GM12872 (cell line): Measurements from ENCODE around the gene ADAP1.

Source experiments
- TF ChIP-seq, protein P1 (sequence below): IDR thresholded peaks from 3 replicates; pipeline ENCODE4 v1.5.1; 2011; ENCODE audit warnings: low read depth, mild to moderate bottlenecking, low read length, moderate library complexity; ENCODE audit not compliant: insufficient read depth

Gene ADAP1

DNA sequence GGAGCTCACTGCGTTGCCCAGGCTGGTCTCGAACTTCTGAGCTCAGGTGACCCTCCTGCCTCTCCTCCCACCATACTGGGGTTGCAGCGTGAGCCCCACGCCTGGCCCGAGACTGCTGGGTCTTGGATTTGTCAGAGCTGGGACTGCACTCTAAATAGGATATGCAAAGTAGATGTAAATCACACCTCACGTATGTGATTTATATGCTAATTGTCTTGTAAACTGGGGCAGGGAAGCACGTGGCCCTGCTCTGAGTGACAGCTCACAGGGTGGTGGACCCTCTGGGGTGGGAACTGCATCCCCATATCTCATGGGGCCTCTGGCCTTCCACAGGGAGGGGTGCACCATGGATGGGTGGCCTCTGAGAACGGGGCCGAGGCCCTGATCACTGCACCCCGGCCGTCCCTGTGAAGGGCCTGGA lies 44.0 kb downstream of the ADAP1 start:
- TF ChIP-seq, protein P1, sequence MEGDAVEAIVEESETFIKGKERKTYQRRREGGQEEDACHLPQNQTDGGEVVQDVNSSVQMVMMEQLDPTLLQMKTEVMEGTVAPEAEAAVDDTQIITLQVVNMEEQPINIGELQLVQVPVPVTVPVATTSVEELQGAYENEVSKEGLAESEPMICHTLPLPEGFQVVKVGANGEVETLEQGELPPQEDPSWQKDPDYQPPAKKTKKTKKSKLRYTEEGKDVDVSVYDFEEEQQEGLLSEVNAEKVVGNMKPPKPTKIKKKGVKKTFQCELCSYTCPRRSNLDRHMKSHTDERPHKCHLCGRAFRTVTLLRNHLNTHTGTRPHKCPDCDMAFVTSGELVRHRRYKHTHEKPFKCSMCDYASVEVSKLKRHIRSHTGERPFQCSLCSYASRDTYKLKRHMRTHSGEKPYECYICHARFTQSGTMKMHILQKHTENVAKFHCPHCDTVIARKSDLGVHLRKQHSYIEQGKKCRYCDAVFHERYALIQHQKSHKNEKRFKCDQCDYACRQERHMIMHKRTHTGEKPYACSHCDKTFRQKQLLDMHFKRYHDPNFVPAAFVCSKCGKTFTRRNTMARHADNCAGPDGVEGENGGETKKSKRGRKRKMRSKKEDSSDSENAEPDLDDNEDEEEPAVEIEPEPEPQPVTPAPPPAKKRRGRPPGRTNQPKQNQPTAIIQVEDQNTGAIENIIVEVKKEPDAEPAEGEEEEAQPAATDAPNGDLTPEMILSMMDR = no peak

DNA sequence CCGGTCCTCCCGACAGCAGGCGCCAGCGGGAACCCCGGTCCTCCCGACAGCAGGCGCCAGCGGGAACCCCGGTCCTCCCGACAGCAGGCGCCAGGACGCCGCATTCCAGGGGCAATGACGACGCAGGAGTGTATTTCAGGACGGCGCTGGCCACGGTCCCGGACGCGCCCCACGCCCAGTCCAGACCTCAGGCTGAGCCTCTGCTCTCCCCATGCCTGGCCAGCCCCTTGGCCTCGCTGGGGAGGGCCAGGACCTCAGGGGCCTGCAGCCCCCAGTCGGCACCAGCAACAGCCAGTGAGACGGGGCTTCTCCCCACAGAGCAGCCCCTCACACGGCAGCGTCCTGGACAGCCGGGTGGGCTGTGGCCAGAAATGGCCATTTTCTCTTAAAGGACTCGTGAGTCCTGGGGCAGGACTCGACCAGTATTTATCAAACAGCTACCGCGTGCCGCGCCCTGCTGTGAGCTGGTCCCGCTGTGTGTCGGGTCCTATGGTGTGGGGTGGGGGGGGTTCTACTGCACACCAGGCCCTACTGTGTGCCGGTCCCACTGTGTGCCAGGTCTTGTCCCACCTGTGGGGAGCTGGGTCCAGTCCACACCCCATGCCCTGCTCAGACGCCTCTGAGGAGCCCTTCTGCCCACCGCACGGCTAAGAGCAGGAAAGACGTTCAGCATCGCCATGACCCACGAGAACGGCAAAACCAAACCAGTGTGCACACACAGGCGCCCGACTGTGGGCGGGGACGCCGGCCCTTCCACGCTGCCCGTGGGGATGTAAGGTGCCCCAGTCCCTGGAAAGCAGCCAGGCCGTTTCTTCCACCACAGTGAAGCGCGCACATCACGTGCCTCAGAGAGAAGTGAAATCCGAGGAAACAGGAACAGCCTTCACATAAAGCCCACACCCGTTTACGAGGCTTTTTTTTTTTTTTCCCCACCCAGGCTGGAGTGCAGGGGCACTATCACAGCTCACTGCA lies 44.8 kb downstream of the ADAP1 start:
- TF ChIP-seq, protein P1 = no peak

DNA sequence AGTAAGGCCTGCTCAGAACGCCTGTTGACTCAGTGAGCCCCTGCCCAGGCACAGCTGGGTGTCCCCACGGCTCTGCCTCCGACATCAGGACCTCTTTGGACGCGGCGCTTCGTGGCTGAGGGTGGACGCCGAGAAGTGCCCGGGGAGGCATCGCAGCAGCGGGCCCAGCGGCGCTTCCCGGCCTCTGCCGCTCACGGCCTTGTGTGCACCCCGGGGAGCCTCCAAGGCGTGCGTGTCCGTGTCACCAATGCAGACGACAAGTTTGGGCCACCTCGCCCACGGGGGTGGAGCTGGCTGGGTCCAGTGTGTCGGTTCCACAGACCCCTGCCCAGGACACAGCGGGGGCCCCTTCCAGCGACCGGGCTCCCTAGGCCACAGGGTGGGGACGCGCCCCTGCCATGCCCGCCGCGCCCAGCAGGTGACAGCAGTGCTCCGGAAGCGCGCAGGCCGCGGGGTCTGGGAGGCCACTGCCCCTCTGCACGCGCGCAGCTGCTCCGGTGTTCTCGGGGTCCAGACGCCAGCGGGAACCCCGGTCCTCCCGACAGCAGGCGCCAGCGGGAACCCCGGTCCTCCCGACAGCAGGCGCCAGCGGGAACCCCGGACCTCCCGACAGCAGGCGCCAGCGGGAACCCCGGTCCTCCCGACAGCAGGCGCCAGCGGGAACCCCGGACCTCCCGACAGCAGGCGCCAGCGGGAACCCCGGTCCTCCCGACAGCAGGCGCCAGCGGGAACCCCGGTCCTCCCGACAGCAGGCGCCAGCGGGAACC lies 45.7 kb downstream of the ADAP1 start:
- TF ChIP-seq, protein P1 = peak; percentile 93

DNA sequence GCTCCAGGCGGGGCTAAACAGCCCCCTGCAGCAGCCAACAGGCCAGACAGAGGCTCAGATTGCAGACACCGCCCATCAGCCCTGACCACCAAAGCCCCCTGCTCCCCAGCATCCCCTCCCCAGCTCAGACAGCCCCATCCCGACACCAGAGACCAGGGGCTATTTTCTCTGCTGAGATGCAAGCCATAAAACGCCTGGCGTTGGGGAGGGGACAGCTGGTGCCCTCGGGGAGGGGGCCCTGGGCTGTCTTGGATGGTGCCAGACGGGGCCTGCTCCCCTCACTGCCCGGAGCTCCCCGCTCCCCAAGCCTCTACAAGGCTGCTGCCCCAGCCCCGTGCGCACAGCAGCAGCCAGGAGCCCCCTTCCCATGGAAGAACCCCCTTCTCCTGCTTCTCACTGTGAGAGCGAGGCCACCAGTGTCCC lies 46.3 kb downstream of the ADAP1 start:
- TF ChIP-seq, protein P1 = no peak

DNA sequence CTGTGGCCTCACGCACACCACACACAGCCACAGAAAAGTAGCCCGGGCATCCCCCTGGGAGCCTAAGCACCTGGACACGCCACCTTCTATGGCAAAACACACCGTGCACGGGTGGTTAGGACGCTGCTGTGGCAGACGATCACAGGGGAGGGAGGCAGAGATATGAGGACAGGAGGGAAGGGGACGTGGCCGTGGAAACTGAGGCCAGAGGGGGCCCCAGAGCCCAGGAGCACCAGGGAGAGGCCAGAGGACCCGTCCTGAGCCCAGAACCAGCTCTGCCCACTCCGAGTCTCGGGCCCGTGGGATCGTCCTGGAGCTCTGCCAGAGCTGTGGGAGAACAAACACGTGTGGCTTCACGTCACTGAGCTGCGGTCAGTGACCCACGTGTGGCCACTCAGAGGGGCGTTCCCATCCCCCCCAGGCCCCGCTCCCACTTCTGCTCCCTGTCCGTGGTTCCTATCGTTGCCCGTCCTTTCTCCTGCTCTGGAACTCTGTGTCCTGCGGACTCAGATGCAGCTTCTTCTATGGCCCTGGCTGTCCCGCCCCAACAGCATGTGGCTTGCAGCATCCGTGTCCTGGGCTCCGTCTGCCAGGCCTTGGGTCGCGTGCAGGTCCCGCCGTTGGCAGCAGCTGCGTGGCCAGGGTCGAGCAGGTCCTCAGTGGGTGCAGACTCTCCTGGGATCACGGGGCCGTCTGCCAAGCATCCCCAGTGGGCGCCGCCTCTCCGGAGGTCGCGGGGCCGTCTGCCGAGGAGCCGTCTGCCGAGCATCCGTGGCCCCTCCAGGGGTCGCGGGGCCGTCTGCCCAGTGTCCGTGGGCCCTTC lies 47.1 kb downstream of the ADAP1 start:
- TF ChIP-seq, protein P1 = no peak

DNA sequence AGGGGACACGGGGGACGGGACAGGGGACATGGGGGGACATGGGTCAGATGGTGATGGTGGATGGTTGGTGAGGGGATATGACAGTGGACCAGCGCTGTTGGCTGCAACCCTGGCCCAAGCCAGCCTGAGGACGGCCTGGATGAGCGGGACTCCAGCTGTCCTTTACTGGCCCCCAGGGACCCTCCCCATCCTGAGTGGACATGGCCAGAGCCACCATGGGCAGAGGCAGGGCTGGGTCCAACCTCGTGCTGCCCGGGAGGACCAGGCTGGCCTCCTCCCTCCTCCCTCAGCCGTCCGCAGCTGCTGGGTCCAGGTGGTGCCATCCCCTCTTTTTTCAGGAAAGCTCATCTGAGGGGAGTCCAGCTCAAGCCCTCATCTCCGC lies 47.7 kb downstream of the ADAP1 start:
- TF ChIP-seq, protein P1 = no peak
